GM12878 (cell line): Measurements from ENCODE around the gene BICDL2. TPM values are rescaled to one million over a fixed set of nuclear protein-coding genes. Genes with fewer than 3 reads are reported as not detected.

ENCODE experiments used
- ATAC-seq: fragments of 200-7000 bp; cut with Tn5 transposase; 3 replicates; pipeline ENCODE4 v1.9.1; 2020; ENCODE audit warnings: mild to moderate bottlenecking, moderate library complexity
- BruUV-seq: library from RNA; stranded (reverse); fragments of 400-500 nt; replicated peaks from 2 replicates; lab custom pipeline; 2021; lab: Mats Ljungman, UMichigan
- CTCF ChIA-PET: fragments of 300-600 bp; sonication (Branson Sonifier 250); formaldehyde crosslinking; extraction: SDS; loops from one replicate; lab custom pipeline; 2021; ENCODE audit warnings: inconsistent platforms; lab: Yijun Ruan, JAX
- POLR2A ChIA-PET: fragments of 350-600 bp; formaldehyde crosslinking; extraction: SDS; loops from one replicate; lab custom pipeline; 2021; ENCODE audit warnings: inconsistent platforms; lab: Charles Lee
- RAD21 ChIA-PET: fragments of 300-600 bp; sonication (Branson Sonifier 250); formaldehyde crosslinking; loops from one replicate; lab custom pipeline; 2023; ENCODE audit warnings: antibody characterized with exemption; ENCODE audit not compliant: unreplicated experiment; lab: Charles Lee
- SMC1A ChIA-PET: fragments of 300-600 bp; sonication (Branson Sonifier 250); formaldehyde crosslinking; loops from one replicate; lab custom pipeline; 2023; ENCODE audit not compliant: unreplicated experiment, uncharacterized antibody; lab: Charles Lee
- DNase-seq: peaks from one replicate; pipeline ENCODE4 v3.0.0-alpha.2; 2011; ENCODE audit warnings: low read depth, low spot score
- FAIRE-seq: peaks from 3 replicates; lab custom pipeline; 2011; peaks lifted over from hg19 to GRCh38; lab: Jason Lieb, UNC
- H2AFZ ChIP-seq: 2 replicates; pipeline ENCODE4 v1.6.0; 2011; ENCODE audit warnings: low read depth, low read length, control low read depth; ENCODE audit not compliant: control insufficient read depth
- H3K27ac ChIP-seq: 2 replicates; pipeline ENCODE4 v1.5.1; 2011; ENCODE audit warnings: control low read depth; ENCODE audit not compliant: control insufficient read depth, insufficient read depth
- H3K27me3 ChIP-seq, 2 experiments: replicated peaks in 1 of 2; 2 replicates each; pipeline versions ENCODE4 v1.6.0 to v1.6.1; 2011; ENCODE audit warnings: low read length in 1 of 2; ENCODE audit not compliant: control insufficient read depth in 2 of 2, insufficient read depth in 2 of 2
- H3K36me3 ChIP-seq, 2 experiments: 2 replicates each; pipeline ENCODE4 v1.5.1; 2011; ENCODE audit warnings: low read length in 1 of 2; ENCODE audit not compliant: control insufficient read depth in 2 of 2, insufficient read depth in 2 of 2
- H3K4me1 ChIP-seq: 2 replicates; pipeline ENCODE4 v1.6.1; 2011; ENCODE audit warnings: mild to moderate bottlenecking, low read length, moderate library complexity, mixed read lengths; ENCODE audit not compliant: control insufficient read depth, insufficient read depth
- H3K4me2 ChIP-seq: 2 replicates; pipeline ENCODE4 v1.6.0; 2011; ENCODE audit warnings: control low read depth; ENCODE audit not compliant: control insufficient read depth, insufficient read depth
- H3K4me3 ChIP-seq: fragments of 200-600 bp; sonication (generic); 2 replicates; pipeline ENCODE4 v1.5.1; 2016
- H3K79me2 ChIP-seq: 2 replicates; pipeline ENCODE4 v1.6.0; 2011; ENCODE audit warnings: low read length; ENCODE audit not compliant: control insufficient read depth, insufficient read depth
- H3K9ac ChIP-seq: 2 replicates; pipeline ENCODE4 v1.8.0; 2011; ENCODE audit warnings: low read length, control low read depth, mixed read lengths; ENCODE audit not compliant: control insufficient read depth, insufficient read depth
- H3K9me3 ChIP-seq: replicated peaks from 3 replicates; pipeline ENCODE4 v1.5.1; 2011; ENCODE audit warnings: mild to moderate bottlenecking, low read length; ENCODE audit not compliant: control insufficient read depth, insufficient read depth
- H4K20me1 ChIP-seq: 2 replicates; pipeline ENCODE4 v1.6.0; 2011; ENCODE audit not compliant: control insufficient read depth, insufficient read depth
- ASH2L ChIP-seq: fragments of 300-600, 200-600 bp; sonication (generic); IDR thresholded peaks from 2 replicates; pipeline ENCODE4 v1.6.1; 2017; ENCODE audit warnings: low read depth, mild to moderate bottlenecking, borderline replicate concordance
- NFYB ChIP-seq: IDR thresholded peaks from 2 replicates; pipeline ENCODE4 v1.6.1; 2011; ENCODE audit warnings: low read depth, mild to moderate bottlenecking, low read length, improper control_type of control experiment, moderate library complexity; ENCODE audit not compliant: insufficient read depth
- POLR2A ChIP-seq: IDR thresholded peaks from 2 replicates; pipeline ENCODE4 v1.6.1; 2011; ENCODE audit warnings: low read depth, mild to moderate bottlenecking, low read length
- SKIL ChIP-seq: fragments of 450-650 bp; IDR thresholded peaks from 2 replicates; pipeline ENCODE4 v1.6.1; 2017; ENCODE audit warnings: mild to moderate bottlenecking, low read depth, inconsistent platforms; ENCODE audit not compliant: poor library complexity, severe bottlenecking
- SREBF2 ChIP-seq: IDR thresholded peaks from 2 replicates; pipeline ENCODE4 v1.6.1; 2012; ENCODE audit warnings: mild to moderate bottlenecking, low read length
- SUZ12 ChIP-seq: fragments of 200-600 bp; sonication (generic); IDR thresholded peaks from one replicate; pipeline ENCODE4 v1.6.1; 2018; ENCODE audit warnings: antibody characterized with exemption, mild to moderate bottlenecking; ENCODE audit not compliant: unreplicated experiment
- WGBS: methylation state at CpG from one replicate; pipeline ENCODE4 v1.1.6; 2016; ENCODE audit warnings: low lambda C conversion rate; ENCODE audit not compliant: insufficient replicate concordance, insufficient coverage; ENCODE audit errors: missing lambda C conversion rate; 5-methylcytosine and 5-hydroxymethylcytosine counted together
- in situ Hi-C: fragments of 300-500 bp; cut with MboI; formaldehyde crosslinking; loops from 9 replicates; pipeline ENCODE4 v1.14.3; 2018; ENCODE audit warnings: mixed read lengths
- intact Hi-C: fragments of 100-400 bp; cut with micrococcal nuclease; formaldehyde crosslinking; loops from one replicate; pipeline ENCODE4 v1.14.2; 2022; ENCODE audit not compliant: unreplicated experiment
- polyA plus RNA-seq, 11 experiments: library from polyadenylated mRNA; depleted of rRNA in 4 of 11; unstranded in 6 of 11; stranded (reverse) in 5 of 11; fragments of >200 nt; fragmentation: Nextera tagmentation in 4 of 11; fragmentation: Illumina TruSeq in 1 of 11; extraction: Ambion mirVana in 4 of 11; extraction: Trizol in 1 of 11; gene quantifications; 1 replicate in 1 of 11; 2 replicates in 10 of 11; pipeline versions ENCODE4 v1.2.1 to v1.2.3, GENCODE V29; 2011 to 2016; ENCODE audit warnings: inconsistent platforms in 2 of 11, missing spikeins in 2 of 11, low read depth in 1 of 11
- total RNA-seq, 4 experiments: library from RNA; depleted of rRNA in 3 of 4; stranded (reverse); fragments of >200 nt in 3 of 4; fragmentation: Illumina TruSeq in 1 of 4; extraction: Trizol in 1 of 4; gene quantifications; 2 replicates each; pipeline versions ENCODE4 v1.2.1 to v1.2.3, GENCODE V29; 2013 to 2021
- TF ChIP-seq, protein P1 (sequence below): fragments of 450-650 bp; IDR thresholded peaks from 2 replicates; pipeline ENCODE4 v1.6.1; 2017; ENCODE audit warnings: mild to moderate bottlenecking, moderate library complexity
- TF ChIP-seq, protein P2 (sequence below): IDR thresholded peaks from 2 replicates; pipeline ENCODE4 v1.6.1; 2012; ENCODE audit warnings: low read depth, low read length, improper control_type of control experiment

Gene BICDL2
- total and polyA plus RNA-seq, 10 of the 15 experiments (the other 5 are each of a cell fraction or from before 2014, with no cell fraction given): not detected

- Histone ChIP-seq H3K9ac (no peak overlapping the region), H3K27me3 (peaks cover 7 to 8% of the 10 kb centered on the region in 2 experiments), H3K4me1 (peaks cover 6% of the 10 kb centered on the region), H3K9me3 (no peaks in the 10 kb centered on the region), H2AFZ (no peak overlapping the region), H3K36me3 (peaks cover 4 to 7% of the 10 kb centered on the region in 2 experiments; a peak in 3 of 4 replicates), H3K4me3 (no peak overlapping the region), H3K27ac (no peak overlapping the region), H4K20me1 (0 out of 2 replicates have a peak, but pooled peaks cover 3% of the 10 kb centered on the region), H3K4me2 (no peak overlapping the region; the same call in 1 of the 2 replicates), H3K79me2 (no peaks in the 10 kb centered on the region)
- 15% methylated on average over 55 of the region's 59 CpGs for WGBS
- POLR2A ChIA-PET: interaction anchor here (0.6 kb wide), 1 partner anchor 1972 kb away, joined by 3 read pairs; no protein-coding TSS in a partner anchor
- intact Hi-C loops (no loop called here), in situ Hi-C loops (no loop called here)
- no peak for FAIRE-seq
- CTCF ChIA-PET: interaction anchor here (0.9 to 18.2 kb wide), 10 partner anchors 8 to 98 kb away, joined by 3 to 421 read pairs (median 23); no protein-coding TSS in a partner anchor
- no TSS peak for BruUV-seq
- TF ChIP-seq, protein P1, sequence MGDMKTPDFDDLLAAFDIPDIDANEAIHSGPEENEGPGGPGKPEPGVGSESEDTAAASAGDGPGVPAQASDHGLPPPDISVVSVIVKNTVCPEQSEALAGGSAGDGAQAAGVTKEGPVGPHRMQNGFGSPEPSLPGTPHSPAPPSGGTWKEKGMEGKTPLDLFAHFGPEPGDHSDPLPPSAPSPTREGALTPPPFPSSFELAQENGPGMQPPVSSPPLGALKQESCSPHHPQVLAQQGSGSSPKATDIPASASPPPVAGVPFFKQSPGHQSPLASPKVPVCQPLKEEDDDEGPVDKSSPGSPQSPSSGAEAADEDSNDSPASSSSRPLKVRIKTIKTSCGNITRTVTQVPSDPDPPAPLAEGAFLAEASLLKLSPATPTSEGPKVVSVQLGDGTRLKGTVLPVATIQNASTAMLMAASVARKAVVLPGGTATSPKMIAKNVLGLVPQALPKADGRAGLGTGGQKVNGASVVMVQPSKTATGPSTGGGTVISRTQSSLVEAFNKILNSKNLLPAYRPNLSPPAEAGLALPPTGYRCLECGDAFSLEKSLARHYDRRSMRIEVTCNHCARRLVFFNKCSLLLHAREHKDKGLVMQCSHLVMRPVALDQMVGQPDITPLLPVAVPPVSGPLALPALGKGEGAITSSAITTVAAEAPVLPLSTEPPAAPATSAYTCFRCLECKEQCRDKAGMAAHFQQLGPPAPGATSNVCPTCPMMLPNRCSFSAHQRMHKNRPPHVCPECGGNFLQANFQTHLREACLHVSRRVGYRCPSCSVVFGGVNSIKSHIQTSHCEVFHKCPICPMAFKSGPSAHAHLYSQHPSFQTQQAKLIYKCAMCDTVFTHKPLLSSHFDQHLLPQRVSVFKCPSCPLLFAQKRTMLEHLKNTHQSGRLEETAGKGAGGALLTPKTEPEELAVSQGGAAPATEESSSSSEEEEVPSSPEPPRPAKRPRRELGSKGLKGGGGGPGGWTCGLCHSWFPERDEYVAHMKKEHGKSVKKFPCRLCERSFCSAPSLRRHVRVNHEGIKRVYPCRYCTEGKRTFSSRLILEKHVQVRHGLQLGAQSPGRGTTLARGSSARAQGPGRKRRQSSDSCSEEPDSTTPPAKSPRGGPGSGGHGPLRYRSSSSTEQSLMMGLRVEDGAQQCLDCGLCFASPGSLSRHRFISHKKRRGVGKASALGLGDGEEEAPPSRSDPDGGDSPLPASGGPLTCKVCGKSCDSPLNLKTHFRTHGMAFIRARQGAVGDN: no peak
- TF ChIP-seq SKIL: no peak
- TF ChIP-seq, protein P2, sequence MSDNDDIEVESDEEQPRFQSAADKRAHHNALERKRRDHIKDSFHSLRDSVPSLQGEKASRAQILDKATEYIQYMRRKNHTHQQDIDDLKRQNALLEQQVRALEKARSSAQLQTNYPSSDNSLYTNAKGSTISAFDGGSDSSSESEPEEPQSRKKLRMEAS: peak; percentile 30; the same call in 1 of the 2 replicates
- no peak for TF ChIP-seq NFYB
- TF ChIP-seq POLR2A: peak; percentile 22; the same call in 1 of the 2 replicates
- no peak for TF ChIP-seq ASH2L
- TF ChIP-seq SUZ12: peak; percentile 73
- TF ChIP-seq SREBF2: no peak
- ATAC-seq: no peak
- SMC1A ChIA-PET: interaction anchor here (1.0 to 10.1 kb wide), 5 partner anchors 13 to 102 kb away, joined by 3 to 91 read pairs (median 4); no protein-coding TSS in a partner anchor
- RAD21 ChIA-PET: interaction anchor here (2.4 to 6.5 kb wide), 2 partner anchors 26 to 100 kb away, joined by 32 to 94 read pairs; no protein-coding TSS in a partner anchor
- no peak for DNase-seq
Observed at GRCh38 chr16:3029491-3030221, 7.1 kb downstream of the BICDL2 start.
